GM18868 (cell line): ENCODE measurements around the gene KLF1.
"Not testable (repeated sequence)": the region's sequence is repeated elsewhere in the genome, so short reads cannot be mapped to it uniquely, and the experiment has no call there.

Source experiments
- ATAC-seq: cut with Tn5 transposase; IDR thresholded peaks from one replicate; pipeline ENCODE4 v1.9.1; 2021; ENCODE audit warnings: mild to moderate bottlenecking, moderate library complexity; ENCODE audit not compliant: unreplicated experiment

The KLF1 gene

DNA sequence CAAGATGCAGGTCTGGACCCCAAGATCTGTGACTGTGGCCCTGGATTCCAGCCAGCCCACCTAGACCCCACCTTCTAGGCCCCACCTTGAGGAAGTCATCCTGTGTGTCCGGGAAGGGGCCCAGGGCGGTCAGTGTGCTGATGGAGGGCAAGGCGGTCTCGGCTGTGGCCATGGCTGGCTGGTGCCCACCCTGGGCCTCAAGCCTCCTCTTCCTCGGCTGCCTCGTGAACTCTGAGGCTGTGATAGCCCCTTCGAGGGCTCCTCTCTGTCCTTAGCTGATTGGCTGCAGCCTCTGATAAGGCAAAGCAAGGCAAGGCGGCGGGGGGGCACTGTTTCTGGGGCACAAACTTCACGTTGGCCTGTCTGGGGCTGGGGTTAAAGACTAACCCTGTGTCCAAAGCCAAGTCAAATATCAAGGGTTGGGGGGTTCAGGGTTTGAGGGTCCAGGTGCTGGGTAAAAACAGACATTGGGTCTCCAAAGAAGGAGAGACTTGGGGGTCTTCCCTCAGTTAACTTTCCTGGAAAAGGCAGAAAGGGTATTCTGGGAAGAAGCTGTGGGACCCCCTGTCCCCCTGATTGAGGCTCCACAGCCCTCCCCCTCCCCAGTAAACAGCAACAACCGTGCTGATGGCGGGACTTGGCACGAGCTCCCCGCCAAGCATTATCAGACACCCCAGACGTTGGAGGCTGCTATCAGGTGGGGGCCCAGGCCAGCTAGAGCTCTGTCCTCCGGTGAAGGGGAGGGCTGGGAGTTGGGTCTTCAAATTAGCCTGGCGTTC lies at the start of gene KLF1:
Gene KLF1, minus strand, starts transcription at position 233 of the 779 bp plus-strand sequence. Its CDS starts 61 bp downstream, at position 172.
- no peak for ATAC-seq

DNA sequence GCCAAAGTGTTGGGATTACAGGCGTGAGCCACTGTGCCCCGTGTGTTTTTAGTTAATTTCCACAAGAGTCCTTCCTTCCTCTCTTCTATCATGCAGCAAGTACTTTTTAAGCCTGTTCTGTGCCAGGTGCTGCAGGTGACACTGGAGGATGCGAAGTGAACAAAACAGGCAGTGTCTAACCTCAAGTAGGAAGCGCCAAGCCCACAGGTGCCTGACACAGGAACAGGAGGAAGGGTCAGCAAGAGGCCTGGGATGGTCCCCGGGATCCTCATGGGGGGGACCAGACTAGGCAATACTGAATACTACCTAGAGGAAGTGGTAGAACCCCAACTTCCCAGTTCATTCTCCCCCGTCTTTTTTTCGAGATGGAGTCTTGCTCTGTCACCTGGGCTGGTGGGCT lies 49.6 kb upstream of the KLF1 start:
- no peak for ATAC-seq

DNA sequence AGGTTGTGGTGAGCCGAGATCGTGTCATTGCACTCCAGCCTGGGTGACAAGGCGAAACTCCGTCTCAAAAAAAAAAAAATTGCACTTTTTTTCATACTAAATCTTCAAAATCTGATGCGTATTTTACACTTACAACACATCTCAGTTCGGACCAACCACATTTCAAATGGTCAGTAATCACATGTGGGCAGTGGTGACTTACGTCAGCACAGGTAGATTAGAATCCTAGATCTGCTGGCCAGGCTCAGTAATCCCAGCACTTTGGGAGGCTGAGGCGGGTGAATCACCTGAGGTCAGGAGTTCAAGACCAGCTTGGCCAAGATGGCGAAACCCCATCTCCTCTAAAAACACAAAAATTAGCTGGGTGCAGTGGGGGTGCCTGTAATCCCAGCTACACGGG lies 48.1 kb upstream of the KLF1 start:
- ATAC-seq = no peak

DNA sequence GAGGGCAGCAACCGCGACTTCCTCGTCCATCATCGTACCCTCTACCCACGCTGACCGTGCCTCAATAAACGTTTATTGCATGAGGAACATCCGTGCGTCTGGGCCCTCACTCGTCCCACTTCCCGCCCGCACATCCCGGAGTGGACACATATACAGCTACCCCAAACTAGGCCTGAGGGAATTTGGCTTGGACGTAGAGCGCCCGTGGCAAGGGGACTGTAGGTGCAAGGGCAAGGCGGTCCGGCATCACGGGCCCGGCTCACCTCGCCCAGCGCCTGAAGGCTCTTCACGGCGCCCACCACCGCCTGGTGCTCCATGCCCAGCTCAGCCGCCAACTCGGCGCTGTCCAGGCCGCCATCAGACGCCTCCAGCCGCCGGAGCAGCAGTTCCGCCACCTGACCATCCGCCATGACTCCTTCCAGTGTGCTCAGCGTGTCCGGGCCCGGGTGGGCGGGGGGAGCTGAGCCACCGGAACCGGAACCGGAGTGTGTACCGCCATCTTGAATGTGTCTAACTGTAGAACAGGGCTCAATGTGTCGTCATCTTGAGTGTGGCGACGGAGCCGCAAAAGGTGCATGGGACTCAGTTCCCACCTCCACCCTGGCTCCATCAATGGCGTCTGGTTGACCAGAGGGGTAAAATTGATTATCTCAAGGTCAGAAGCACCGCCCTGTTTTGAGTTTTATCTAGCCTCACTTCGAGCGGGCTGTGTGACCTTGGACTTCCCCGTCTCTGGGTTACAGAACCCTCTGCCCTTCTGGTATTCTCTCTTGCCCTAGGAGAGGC lies 46.5 kb upstream of the KLF1 start, which contains the start of gene FARSA:
Gene FARSA, minus strand, starts transcription at position 425 of the 786 bp plus-strand sequence. Its CDS starts 15 bp downstream, at position 410.
- peak; percentile 45 for ATAC-seq

DNA sequence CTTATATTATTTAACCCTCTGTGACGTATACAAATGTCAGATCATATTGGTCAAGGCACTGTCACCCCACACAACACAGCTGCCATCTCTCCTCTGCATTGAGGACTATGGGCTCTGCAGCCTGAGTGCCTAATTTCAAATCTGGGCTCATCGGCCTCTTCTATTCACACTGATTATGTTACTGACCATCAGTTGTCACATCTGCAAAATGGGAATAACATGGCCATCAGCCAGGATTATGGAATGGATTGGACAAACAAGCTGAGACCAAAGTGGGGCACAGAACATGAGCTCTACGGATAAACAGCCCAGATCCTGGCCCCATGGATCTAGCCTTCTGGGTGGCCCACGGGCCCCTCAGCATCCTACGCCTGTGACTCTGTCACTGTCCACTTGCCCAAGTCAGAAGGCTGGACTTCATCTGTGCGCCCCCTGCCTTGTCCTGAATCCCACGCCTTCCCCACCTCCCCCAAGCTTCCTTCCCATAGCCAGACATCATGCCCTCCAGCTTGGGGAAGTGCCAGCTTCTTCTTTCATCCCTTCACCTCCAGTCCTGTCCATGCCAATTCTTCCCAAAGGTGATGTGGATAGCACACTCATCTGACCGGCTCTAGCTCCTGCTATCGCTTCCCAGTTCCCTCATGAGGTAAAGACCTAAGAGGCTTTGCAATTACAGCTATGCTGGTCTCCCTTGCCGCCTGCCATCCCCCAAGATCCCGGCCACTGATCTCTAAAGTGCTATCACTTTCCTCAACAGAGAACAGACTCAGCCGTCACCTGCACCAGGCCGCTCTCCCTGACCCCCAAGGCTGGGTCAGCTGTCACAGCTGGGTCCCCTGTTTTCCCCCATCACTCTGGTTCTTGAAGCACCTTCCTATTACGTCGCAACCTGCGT lies 45.6 kb upstream of the KLF1 start:
- ATAC-seq = no peak

DNA sequence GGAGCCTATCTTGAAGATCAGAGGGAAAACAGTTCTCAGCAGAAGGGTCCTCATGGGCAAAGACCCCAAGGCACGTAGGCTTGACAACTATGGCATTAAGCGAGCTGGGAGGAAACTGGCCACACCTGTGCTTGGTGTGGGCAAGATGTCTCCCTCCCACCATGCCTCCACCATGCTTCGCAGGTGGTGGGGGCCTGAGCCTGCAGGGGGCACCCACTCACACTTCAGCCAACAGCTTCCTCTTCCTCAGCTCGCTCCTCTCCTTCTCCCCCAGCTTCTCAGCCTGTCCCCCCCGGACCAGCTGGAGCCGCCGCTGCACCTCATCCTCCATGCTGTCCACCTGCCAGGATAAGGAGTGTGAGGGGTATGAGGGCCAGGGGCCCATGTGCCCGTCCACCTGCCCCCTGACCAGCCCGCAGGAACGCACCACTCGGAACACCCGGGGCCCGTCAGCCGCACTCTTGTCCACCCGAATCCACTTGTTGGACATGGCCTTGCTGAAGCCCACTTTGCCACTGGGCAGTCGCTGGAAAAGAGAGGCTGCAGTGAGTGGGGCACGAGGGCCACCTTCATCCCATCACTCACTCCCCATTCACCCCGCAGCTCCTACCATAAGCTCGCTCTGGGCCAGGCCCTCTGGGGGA lies 43.1 kb upstream of the KLF1 start:
- ATAC-seq = no peak

DNA sequence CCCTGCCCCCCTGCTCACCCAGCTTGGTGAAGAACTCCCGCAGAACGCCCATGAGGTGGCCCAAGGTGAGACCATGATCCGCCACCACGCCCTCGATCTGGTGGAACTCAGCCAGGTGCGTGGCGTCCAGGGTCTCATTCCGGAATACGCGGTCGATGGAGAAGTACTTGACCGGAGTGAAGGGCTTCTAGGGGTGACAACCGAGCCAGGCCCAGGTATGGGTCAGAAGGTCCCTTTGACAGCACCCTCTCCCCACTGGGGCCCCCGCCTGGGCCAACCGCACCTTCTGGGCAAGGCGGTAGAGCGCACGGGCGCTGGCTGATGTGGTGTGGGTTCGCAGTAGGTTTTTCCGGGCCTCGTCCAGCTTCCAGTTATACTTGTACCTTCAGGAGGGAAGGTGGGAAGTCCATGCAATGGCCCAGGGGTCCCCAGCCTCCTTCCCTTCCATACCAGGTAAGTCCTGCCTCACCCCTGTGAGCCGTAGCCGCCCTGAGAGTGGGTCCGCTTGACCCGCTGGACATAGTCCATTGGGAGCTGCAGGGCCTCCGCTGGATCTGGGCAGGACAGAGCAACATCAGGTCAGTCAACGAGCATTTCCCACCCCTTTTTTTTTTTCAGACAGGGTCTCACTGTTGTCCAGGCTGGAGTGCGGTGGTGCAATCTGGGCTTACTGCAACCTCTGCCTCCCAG lies 37.8 kb upstream of the KLF1 start:
- ATAC-seq = no peak

DNA sequence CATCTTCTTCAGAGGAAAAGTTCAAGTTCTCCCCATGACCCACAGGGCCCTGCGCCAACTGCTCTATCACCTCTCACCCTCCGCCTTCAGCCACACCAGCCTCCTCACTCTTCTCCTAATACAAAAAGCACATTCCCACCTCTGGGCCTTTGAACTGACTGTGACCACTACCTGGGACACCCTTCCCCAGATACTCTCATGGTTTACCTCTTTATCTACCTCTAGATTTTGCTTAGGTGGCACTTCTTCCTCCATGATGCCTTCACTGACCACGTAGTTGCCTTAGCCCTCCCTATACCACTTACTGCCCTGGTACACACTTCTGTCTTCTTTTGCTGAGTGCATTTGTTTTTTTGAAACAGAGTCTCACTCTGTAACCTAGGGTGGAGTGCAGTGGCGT lies 36.0 kb upstream of the KLF1 start:
- ATAC-seq = no peak

DNA sequence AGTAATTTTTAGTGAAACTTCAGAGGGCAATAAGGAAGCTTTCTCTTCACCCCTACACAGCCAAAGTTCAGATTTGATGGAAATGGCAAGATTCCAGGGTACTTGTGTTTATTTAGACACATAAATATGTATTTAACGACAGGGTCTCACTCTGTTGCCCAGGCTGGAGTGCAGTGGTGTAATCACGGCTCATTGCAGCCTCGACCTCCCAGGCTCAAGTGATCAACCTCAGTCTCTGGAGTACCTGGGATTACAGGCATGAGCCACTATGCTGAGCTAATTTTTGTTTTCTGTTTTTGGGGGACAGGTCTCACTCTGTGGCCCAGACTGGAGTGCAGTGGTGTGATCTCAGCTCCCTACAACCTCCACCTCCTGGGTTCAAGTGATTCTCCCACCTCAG lies 34.0 kb upstream of the KLF1 start:
- ATAC-seq = no peak

DNA sequence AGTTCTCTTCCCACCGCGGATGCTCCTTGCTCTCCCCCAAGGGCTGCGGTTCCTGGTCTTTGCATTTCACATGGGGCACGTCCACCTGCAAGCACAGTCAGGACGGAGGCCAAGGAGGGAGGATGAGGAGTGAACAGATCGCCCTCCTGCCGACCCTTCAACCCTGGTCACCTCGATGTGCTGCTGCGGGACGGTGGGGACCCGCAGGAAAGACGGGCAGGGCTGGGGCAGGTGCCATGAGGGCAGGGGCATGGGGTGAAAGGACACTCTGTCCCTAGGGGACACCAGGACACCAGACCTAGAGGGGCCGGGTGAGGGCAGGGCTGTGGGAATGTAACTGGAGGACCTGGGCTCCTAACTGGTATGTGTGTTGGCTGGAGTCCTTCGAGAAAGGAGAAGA lies 31.3 kb upstream of the KLF1 start:
- ATAC-seq = no peak

DNA sequence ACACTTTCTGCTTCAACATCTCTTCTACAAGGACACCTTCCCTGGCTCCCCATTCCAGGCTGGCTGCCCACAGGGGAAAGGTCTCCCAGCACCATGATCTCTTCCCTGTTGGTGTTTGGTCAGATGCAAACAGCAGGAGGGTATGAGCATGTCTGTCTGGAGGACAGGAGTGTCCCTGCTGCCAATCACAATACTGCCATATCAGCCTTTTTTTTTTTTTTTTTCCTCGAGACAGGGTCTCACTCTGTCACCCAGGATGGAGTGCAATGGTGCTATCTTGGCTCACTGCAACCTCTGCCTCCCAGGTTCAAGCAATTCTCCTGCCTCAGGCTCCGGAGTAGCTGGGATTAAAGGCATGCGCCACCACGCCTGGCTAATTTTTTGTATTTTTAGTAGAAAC lies 28.9 kb upstream of the KLF1 start:
- not testable (repeated sequence) for ATAC-seq

DNA sequence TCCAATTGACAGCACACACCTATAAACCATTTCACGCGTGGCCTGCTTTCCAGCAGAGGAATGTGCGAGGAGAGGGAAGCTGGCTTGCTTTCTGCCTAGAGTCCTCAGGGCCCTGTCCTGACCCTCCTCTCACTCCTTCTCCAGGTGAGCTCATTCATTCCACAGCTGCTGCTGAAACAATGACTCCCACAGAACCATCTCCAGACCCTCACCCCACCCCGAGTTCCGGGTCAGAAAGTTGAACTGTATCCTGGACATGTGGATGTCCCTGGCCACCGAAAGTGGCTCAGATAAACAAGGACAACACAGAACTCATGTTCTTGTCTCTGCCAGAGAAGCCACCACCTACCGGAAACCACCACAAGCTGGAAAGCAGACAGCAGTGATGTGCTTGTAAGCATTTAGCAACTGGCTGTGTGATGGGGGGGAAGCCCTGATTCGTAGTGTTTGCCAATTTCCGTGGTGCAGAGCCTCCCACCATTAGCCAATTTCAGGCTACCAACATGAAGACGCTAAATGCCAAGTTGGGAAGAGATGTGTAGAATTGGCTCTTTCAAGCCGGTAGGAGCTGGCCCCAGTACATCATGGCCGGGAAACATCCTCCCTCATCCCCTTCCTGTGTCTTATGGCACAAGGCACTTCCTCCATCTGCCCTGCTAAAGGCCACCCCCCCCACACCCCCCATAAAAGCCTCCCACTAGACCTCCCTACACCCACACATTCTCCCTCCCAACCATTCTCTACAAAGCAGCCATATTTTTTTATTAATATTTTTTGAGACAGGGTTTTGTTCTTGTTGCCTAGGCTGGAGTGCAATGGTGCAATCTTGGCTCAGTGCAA lies 27.1 kb upstream of the KLF1 start:
- no peak for ATAC-seq

DNA sequence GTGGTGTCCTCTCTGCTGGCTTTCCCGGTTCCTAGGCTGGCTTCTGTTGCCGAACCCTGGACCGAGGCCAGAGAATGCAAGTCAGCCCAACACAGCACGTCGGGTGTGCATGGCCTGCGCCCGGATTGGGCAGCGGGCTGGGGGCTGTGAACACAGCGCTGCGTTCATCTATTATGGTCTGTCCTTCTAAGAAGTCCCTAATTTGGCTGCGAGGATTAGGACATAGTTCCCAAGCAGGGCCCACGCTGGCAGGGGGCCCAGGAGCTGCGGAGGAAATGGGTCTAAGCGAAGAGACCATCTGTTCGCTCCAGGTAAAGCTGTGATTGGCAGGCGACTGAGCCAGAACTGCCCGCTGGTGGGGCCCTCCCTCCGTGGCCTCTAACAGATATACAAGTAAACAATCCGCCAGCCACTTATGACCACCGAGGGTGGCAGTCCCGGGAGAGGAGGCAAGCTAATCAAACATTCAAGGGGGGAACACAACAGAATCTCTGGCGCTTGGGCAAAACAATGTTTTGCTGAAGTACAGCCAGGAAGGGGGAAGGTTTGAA lies 26.1 kb upstream of the KLF1 start:
- ATAC-seq = no peak

DNA sequence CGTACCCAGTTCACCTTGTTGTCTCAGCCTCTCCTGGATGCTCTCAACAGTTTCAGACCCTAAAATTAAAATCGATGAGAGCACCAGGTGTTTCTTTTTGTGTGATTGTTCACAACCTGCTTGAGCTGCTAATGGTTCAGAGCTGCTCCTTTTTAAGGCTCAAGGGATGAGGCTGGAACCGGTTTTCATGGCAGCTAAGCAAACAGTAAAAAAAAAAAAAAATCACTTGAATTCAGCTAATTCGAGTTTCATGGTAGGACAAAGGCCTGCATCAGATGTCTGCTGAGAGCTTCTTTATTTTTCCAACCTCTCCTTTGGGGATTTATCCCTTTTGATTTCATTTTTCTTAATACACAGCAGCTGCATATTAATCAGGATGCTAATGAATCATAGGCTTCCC lies 25.6 kb upstream of the KLF1 start:
- no peak for ATAC-seq

DNA sequence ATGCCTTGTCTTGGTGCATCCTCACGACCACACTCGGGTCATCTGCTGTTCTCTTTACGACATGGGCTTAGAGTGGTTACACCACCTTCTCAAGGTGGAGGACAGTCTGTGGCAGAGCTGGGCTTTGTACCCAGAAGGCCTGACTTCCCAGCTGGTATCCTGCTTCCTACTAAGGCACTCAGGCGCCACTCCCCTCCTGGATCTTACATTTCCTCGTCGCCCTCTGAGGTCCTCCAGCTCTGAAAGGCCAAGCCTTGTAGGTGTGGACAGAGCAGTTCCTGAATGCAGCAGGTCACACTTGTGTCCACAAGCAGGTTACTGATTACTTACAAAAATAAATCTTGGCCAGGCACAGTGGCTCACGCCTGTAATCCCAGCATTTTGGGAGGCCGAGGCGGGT lies 20.2 kb upstream of the KLF1 start:
- ATAC-seq = no peak

DNA sequence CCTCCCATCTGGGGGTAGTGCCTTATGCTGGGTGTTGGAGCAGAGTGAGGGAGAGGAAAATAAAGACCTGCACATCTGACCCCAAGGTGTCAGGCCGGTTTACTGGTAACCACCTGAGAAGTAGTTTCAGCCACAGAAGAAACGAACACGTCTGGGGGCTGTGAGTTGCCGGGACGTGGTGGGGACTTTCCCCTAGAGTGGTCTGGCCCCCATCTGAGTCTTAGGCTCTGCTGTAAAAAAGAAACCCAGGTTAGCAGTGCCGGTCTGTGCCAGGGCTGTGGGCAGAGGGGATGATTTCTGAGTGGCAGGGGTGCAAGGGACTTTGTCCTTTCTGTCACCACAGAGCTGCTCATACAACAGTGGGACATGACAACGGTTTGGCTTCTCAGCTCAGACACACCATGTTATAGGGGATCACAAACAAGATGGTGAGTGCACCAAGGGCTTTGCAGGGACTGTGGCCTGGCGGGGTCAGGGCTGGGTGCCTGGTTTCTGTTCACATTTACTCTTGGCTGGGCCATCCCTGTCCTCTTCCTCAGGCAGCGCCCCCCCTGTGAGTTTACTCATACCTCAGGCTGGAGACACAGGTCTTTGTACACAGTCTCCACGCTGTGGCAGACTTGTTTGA lies 13.0 kb upstream of the KLF1 start:
- ATAC-seq = no peak

DNA sequence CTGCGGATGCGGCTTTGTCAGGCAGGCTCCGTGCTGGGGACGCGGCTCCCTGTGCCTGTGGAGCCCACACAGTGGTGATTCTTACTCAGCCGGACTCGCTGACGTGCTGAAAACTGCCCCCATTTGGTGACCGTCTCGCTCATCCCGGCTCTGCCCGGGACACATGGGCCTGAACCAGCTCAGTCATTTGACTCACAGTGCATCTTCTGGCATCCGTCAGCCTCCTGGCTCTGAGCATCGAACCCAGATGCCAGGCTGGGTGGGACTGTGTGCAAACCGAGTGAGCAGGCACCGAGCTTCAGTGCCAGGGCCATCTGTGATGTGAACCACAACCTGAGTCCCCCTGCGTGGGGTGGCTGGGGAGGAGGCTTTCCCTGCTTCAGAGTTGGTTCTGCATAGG lies 9.5 kb upstream of the KLF1 start:
- ATAC-seq = no peak

DNA sequence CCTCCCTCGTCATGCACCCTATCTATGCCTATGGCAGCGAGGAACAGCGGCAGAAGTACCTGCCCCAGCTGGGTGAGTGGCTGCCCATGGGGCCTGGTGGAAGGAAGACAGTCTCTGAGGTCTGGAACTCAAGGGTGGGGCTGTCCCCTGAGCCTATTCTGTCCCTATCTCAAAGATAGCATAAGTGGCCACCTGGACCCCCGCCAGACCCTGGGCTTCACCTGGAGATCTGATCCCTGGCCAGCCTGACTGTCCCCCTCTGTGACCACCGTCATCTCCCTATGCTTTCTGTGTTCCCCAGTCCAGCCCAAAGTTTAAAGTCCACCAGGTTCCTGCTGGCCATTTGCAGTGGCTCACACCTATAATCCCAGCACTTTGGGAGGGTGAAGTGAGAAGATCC lies 6.6 kb upstream of the KLF1 start:
- ATAC-seq = no peak
